ENCODE data around the gene METRN. TPM values are rescaled to one million over a fixed set of nuclear protein-coding genes. Genes with fewer than 3 reads are reported as not detected.

Gene METRN
- polyA plus RNA-seq, 3 donors = 0.97 to 5.4 (median 1.7) TPM

DNA sequence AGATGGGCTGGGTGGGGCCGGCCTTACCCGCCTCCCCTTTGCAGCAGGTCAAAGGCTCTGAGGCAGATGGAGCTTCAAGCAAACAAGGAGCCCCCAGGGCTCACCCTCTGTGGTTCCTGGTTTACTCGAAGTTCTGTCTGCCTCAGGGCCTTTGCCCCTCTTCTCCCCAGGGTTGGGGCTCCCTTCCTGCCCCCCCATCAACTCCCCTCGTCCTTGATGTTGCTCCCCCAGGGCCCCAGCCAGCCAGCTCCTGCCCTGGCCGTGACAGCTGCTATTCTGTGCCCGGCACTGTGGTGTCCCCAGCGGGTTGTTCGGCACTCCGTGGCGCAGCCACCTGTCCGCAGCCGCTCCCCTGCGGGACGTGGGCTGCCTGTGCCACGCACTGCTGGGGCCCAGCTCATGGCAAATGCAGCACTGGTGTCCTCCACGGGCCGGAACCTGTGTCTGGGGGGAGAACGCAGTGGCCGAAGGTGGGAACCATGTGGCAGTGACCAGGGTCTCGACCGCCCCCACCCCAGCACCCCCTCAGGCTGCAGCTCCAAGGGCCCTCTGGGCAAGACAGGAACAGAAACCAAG lies 4.3 kb upstream of the METRN start:
- H3K27me3 ChIP-seq (ENCODE audit: control insufficient read depth in 2 of 2, insufficient read depth in 2 of 2, low read length in 2 of 2) = peaks cover 3 to 65% of the 10 kb centered on the region in 2 donors

DNA sequence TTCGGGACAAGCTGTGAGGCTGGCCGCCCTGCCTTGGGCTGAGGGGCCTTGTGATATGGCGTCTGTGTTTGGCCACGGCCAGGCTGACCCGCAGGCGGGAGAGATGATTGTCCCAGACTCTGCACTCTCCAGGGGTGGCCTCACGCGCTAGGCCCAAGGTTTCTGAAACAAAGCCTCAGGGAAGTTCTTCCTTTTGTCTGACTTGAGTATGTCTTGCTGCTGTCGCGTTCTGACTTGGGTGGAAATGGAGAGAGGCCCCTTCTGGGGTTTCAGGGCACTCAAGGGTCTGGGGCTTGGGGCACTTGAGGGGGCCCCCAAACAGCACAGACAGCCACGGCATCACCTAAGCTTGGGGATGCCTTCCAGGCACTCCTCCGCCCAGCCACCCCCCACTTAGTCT lies 3.8 kb upstream of the METRN start:
- intact Hi-C loops (cut with micrococcal nuclease) = loop anchor here (1.0 to 2.0 kb wide), 2 partner anchors 74 kb away; no protein-coding TSS in a partner anchor
- Mint-ChIP-seq H3K9me3 (peaks cover 0 to 5% (median 0%) of the 10 kb centered on the region in 7 donors), H3K27me3 (ENCODE audit: low read depth in 3 of 3) (peaks cover 43 to 74% (median 68%) of the 10 kb centered on the region in 3 donors), H3K4me1 (peaks cover 4% of the 10 kb centered on the region), H3K27ac (no peak overlapping the region), H3K36me3 (no peaks in the 10 kb centered on the region), H3K4me3 (no peak overlapping the region)
- no peak overlapping the region for H3K9ac ChIP-seq (ENCODE audit: insufficient read depth, low read length, poor library complexity, severe bottlenecking)
- H3K4me2 ChIP-seq (replicated peaks; ENCODE audit: extremely low read depth, low read length, poor library complexity, severe bottlenecking) = no peak overlapping the region
- H3K27ac ChIP-seq (ENCODE audit: low read depth in 1 of 2, low read length in 2 of 2) = no peak overlapping the region
- 74% methylated on average over 8 of the region's 12 CpGs for WGBS (ENCODE audit: insufficient coverage)
- no peaks in the 10 kb centered on the region for H4K20me1 ChIP-seq (ENCODE audit: insufficient read depth, low read length)
- TF ChIP-seq, protein P1, sequence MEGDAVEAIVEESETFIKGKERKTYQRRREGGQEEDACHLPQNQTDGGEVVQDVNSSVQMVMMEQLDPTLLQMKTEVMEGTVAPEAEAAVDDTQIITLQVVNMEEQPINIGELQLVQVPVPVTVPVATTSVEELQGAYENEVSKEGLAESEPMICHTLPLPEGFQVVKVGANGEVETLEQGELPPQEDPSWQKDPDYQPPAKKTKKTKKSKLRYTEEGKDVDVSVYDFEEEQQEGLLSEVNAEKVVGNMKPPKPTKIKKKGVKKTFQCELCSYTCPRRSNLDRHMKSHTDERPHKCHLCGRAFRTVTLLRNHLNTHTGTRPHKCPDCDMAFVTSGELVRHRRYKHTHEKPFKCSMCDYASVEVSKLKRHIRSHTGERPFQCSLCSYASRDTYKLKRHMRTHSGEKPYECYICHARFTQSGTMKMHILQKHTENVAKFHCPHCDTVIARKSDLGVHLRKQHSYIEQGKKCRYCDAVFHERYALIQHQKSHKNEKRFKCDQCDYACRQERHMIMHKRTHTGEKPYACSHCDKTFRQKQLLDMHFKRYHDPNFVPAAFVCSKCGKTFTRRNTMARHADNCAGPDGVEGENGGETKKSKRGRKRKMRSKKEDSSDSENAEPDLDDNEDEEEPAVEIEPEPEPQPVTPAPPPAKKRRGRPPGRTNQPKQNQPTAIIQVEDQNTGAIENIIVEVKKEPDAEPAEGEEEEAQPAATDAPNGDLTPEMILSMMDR (IDR thresholded peaks at IDR 0.05) = no peak
- peaks cover 6 to 67% of the 10 kb centered on the region in 2 donors for H3K27me3 ChIP-seq (ENCODE audit: control insufficient read depth in 2 of 2, insufficient read depth in 2 of 2, low read length in 2 of 2)
- DNase-seq = no peak
- H3K79me2 ChIP-seq (ENCODE audit: insufficient read depth, low read length) = no peaks in the 10 kb centered on the region
- H3K4me1 ChIP-seq (ENCODE audit: control insufficient read depth in 1 of 2, insufficient read depth in 2 of 2, low read length in 2 of 2) = peaks cover 10 to 18% of the 10 kb centered on the region in 2 donors
- H2AFZ ChIP-seq (ENCODE audit: insufficient read depth, low read depth, low read length, poor library complexity, severe bottlenecking) = no peak overlapping the region
- no peak overlapping the region for H3K4me3 ChIP-seq (replicated peaks in 1 of 3; ENCODE audit: low read depth in 2 of 3, low read length in 3 of 3)
- H3K9me3 ChIP-seq (replicated peaks in 1 of 2; ENCODE audit: control insufficient read depth in 1 of 2, insufficient read depth in 1 of 2, low read length in 2 of 2) = peaks cover 0 to 3% of the 10 kb centered on the region in 2 donors
- no peaks in the 10 kb centered on the region for H3K36me3 ChIP-seq (replicated peaks in 1 of 2; ENCODE audit: control insufficient read depth in 1 of 2, insufficient read depth in 2 of 2, low read length in 2 of 2)

More for the DNA sequence above, 4.3 kb upstream of the METRN start:
- Mint-ChIP-seq H3K27me3 (ENCODE audit: low read depth in 3 of 3) (peaks cover 41 to 72% (median 66%) of the 10 kb centered on the region in 3 donors), H3K4me3 (peak overlapping the region in 1 of 2 donors; percentile 26), H3K4me1 (no peaks in the 10 kb centered on the region), H3K9me3 (peaks cover 0 to 5% (median 0%) of the 10 kb centered on the region in 7 donors), H3K27ac (no peak overlapping the region), H3K36me3 (no peaks in the 10 kb centered on the region)
- H3K79me2 ChIP-seq (ENCODE audit: insufficient read depth, low read length) = no peaks in the 10 kb centered on the region
- H3K27ac ChIP-seq (ENCODE audit: low read depth in 1 of 2, low read length in 2 of 2) = no peak overlapping the region
- H3K4me3 ChIP-seq (replicated peaks in 1 of 3; ENCODE audit: low read depth in 2 of 3, low read length in 3 of 3) = no peak overlapping the region
- H3K9ac ChIP-seq (ENCODE audit: insufficient read depth, low read length, poor library complexity, severe bottlenecking) = no peak overlapping the region
- 75% methylated on average over 21 of the region's 21 CpGs for WGBS (ENCODE audit: insufficient coverage)
- intact Hi-C loops (cut with micrococcal nuclease) = loop anchor here (1.0 to 2.0 kb wide), 2 partner anchors 74 to 75 kb away; no protein-coding TSS in a partner anchor
- H3K4me2 ChIP-seq (replicated peaks; ENCODE audit: extremely low read depth, low read length, poor library complexity, severe bottlenecking) = no peak overlapping the region
- no peak for DNase-seq
- no peaks in the 10 kb centered on the region for H3K9me3 ChIP-seq (replicated peaks in 1 of 2; ENCODE audit: control insufficient read depth in 1 of 2, insufficient read depth in 1 of 2, low read length in 2 of 2)
- H3K4me1 ChIP-seq (ENCODE audit: control insufficient read depth in 1 of 2, insufficient read depth in 2 of 2, low read length in 2 of 2) = peaks cover 7 to 13% of the 10 kb centered on the region in 2 donors
- TF ChIP-seq, protein P1 (IDR thresholded peaks at IDR 0.05) = no peak
- H3K36me3 ChIP-seq (replicated peaks in 1 of 2; ENCODE audit: control insufficient read depth in 1 of 2, insufficient read depth in 2 of 2, low read length in 2 of 2) = no peaks in the 10 kb centered on the region
- no peaks in the 10 kb centered on the region for H4K20me1 ChIP-seq (ENCODE audit: insufficient read depth, low read length)
- H2AFZ ChIP-seq (ENCODE audit: insufficient read depth, low read depth, low read length, poor library complexity, severe bottlenecking) = no peak overlapping the region
